HG03025 (cell line): ENCODE data around the gene CDKN2B.
A peak's percentile ranks its signal among the peaks of the same experiment; 100 is the strongest.

ENCODE experiments used
- ATAC-seq: cut with Tn5 transposase; IDR thresholded peaks from one replicate; pipeline ENCODE4 v1.9.1; 2021; ENCODE audit warnings: mild to moderate bottlenecking, moderate library complexity; ENCODE audit not compliant: unreplicated experiment, low FRiP score

CDKN2B gene

DNA sequence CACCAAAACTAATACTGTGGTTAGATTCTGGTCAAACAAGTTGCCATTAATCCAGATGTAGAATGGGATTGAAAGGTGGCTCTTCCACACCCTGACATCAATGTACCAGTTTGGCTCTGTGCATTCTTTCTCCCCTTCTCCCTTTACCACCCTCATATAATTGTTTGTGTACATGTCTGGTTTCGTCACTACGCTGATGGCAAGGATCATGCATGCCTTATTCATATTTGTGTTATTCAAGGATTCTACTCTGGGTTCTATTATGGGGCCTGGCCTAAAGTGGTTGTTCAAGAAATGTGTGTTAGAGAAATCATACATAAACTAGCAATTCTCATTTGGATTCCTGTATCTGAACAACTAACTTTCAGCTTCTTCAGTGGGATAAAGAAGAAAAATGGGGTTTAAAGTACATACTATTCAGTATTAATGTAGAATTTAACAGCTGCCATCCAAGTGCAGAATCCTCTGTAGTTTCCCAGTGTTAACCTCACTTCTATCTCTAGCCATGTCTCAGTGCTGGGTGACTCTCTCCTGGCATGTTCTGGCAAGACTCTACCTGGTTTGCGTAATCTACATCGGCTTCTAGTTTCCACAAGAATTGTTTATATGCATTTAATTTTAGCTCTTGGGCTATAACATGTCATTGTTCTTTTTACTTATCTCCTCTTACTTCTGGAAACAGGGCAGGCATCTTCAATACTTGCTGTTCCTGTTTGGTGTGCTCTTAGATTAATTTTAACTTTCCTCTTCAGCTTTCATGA, 27.9 kb upstream of the CDKN2B start:
- no peak for ATAC-seq

DNA sequence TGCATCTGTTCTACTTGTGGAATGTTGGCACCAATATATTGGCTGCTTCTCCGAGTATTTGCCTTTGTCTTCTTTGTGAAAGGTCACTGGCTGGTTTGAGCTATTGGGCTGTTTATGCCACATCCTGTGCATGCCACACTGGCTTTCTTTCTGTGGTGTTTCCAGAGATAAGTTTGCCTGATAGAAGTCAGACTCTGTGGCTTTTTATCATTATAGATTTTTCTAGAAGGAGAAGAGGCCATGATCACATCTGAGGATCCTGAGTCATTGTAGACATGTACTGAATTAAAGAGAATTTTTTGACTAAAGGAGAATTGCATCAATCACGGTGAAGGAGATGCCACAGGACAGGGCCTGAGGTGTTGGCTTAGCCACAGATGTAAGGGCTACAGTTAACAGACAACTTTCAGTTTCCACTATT, 26.5 kb upstream of the CDKN2B start:
- ATAC-seq: no peak

DNA sequence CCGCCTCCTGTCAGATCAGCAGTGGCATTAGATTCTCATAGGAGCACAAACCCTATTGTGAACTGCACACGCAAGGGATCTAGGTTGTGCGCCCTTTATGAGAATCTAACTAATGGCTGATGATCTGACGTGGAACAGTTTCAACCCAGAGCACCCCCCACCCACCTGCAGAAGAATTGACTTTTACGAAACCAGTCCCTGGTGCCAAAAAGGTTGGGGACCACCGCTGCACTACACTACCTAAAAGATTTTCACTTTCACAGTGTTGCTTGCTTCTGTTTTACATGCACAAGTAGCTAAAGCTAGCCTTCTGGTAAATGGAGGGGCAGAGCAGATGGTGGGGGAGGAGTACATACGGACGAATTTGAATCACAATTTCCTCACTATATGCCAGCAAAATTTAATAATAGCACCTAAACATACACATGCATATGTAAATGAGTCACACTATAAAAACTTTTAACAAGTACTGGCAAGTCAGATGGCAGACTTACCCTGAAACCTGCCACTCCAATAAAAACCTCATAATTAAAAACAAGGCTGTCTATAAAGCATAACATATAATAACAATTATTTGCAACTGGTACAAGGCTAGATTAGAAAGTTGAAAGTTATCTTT, 24.0 kb upstream of the CDKN2B start:
- no peak for ATAC-seq

DNA sequence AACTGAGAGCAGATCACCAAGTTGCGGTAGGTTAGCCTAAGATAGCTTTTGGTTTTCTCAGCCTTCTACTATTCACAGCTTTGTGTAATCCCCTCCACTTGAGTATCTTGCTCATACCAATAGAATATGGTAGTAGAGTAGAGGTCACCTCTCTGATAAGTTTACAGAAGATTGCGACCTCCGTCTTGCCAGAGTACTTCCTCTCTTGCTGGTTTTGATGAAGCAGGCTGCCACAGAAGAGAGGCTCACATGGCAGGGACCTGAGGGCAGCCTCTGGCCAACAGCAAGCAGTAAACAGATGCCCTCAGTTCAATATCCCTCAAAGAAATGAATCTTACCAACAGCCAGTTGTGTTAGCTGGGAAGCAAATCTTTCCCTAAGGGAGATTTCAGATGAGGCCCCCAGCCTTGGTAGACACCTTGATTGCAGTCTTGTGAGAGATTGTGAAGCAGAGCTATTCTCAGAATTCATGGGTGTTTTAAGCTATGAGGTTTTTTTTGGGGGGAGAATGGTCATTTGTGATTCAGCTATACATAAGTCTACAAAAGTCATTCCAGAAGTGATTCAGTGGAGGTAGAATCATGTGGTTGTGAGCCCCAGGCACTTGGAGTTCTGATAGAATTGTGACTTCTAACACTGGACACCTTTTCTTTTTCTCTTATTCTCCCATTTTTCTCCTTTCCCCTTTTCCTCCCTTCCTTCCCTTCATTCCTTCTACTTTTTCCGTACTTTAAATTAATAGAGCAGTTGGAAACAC, 22.7 kb upstream of the CDKN2B start:
- no peak for ATAC-seq

DNA sequence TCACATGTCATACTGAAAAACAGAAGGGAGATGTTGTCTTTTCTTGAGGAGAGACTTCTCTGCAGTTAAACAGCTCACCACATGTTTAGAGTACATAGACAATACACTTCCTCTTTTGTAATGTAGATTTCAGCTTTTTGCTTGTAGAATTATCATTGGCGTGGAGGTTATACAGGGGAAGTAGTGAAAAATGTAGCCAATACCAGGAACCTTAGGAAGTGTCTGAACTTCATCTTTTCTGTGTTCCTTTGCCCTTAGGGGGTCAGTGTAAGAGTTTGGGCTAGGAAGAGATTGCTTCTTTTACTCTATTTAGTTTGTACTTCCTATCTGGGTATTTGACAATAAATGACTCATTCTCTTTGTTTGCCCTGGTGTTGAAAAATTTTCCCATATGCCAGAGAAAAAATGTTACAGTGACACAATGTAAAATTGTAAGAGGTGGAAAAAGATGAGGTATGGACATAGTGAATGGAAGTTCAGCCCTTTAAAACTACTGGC, 21.0 kb upstream of the CDKN2B start:
- ATAC-seq: peak; percentile 93

DNA sequence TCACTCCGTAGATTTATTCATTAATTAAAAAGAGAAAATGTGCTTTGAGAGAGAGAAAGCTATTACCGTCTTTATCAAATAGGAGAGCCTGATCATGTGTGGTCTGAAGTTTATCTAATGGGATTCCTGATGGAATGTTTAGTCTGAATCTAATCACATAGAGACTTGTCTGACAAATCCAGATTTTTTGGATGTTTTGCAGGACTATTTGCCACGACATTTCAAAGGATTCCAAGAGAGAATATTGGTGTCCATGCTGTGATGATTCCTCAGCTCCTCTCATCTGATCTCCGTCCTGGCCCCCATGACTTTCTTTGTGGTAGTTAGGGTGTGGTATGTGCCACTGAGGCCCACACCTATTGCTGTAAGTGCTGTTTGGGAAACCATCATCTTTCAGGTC, 20.1 kb upstream of the CDKN2B start:
- ATAC-seq: no peak

DNA sequence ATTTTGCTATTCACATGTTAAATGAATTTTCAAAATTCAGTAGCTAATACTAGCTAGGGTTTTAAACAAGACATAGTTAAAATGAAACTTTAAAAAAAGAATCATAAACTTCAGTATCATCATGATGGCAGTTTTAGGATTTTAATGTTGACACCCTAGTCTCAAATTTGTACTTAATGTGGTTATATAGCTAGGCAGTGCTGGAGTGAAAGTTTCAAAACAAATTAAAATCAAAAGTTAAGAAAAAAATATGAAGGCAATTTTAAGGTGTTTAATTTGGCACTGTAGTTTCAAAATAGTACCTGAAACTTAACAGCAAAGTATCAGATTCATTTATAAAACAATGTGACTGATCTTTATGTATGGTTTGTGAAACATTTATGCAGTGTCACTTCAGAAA, 19.3 kb upstream of the CDKN2B start:
- no peak for ATAC-seq

DNA sequence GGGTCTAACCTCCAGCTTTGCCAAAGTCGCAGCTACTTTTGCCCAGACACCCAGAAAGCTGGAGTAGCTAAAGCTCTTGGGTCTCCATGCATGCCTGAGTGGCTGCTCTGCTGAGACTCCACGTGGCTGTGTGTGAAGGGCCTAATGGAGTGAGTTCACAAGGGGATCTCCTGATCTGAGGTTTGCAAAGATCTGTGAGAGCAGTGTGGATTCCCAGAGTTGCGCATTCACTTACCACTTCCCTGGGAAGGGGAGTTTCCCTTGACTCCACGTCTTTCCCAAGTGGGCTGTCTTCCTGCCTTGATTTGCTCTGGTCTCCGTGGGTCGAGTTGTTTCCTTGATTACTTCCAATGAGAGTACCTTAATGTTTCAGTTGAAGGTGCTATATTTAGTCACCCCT, 17.6 kb upstream of the CDKN2B start:
- no peak for ATAC-seq

DNA sequence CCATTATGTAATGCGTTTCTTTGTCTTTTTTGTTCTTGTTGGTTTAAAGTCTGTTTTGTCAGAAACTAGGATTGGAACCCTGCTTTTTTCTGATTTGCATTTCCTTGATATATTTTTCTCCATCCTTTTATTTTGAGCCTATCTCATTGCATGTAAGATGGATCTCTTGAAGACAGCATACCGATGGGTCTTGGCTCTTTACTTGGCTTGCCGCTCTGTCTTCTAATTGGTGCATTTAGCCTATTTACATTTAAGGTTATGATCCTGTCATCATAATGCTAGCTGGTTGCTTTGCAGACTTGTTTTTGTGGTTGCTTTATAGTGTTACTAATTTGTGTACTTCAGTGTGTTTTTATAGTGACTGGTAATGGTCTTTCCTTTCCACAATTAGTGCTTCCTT, 13.3 kb upstream of the CDKN2B start:
- no peak for ATAC-seq

DNA sequence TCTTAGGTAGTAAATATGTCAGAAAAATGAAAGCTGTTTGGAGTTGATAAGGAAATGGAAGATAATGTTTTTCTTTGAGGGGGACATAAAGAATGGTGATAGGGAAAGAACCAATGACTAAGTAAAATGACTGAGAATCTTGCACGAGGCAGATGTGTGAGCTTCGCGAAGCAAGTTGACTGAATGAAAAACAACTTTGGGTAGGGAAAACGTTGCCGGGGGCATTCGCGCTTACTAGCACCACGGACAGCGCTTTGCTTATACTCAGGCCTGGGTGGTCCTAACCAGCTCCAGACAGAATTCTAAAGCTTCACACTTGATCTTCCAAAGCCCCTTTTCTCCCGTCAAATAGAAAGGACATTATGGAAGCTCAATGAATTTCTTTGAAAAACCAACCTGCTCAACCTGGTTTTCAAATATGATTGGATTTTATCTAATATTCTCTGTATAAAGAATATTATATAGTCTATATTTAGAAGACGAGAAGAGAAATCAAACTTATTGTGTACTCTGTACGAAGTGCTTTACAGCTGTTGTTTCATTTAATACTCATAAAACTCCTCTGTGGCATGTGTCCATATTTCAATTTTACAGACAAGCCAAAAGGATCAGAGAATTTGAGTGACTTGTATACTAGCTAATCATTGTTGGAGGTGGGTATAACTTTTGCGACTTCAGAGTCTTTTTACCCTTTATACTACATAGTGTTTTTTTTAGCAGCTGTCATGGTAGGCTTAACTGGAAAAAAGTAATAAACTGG, 1.9 kb upstream of the CDKN2B start:
- ATAC-seq: no peak

DNA sequence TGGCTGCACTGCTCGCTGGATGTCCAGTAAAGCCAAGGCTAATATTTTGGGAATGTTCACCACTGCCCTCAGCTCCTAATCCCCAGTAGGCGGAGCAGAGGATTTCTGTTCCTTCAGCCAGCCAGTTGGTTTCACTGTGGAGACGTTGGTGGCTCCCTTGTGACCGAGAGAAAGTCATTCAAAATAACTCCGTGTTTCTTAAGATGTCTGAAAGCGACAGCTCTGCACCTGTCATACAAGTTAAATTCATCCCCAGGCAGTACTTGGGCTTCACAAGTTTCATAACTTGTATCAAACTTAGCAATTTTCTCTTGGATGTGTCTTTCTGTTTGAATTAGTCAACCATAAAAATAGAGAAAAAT, 382 bp upstream of the CDKN2B start:
- peak; percentile 59 for ATAC-seq

DNA sequence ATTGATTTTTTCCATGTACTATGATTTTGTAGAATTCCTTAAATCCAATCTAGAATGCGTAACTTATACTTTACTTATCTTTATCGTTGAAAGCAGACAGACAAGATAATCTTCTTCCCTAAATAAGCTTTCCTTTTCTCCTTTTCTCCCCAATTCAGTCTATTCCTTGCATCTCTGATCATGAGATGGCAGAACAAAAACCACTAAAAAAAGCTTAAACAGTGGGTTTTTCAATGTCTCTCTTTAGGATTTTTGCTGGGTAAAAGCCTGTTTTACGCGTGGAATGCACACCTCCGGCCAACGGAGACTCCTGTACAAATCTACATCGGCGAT, 755 bp downstream of the CDKN2B start:
- no peak for ATAC-seq

DNA sequence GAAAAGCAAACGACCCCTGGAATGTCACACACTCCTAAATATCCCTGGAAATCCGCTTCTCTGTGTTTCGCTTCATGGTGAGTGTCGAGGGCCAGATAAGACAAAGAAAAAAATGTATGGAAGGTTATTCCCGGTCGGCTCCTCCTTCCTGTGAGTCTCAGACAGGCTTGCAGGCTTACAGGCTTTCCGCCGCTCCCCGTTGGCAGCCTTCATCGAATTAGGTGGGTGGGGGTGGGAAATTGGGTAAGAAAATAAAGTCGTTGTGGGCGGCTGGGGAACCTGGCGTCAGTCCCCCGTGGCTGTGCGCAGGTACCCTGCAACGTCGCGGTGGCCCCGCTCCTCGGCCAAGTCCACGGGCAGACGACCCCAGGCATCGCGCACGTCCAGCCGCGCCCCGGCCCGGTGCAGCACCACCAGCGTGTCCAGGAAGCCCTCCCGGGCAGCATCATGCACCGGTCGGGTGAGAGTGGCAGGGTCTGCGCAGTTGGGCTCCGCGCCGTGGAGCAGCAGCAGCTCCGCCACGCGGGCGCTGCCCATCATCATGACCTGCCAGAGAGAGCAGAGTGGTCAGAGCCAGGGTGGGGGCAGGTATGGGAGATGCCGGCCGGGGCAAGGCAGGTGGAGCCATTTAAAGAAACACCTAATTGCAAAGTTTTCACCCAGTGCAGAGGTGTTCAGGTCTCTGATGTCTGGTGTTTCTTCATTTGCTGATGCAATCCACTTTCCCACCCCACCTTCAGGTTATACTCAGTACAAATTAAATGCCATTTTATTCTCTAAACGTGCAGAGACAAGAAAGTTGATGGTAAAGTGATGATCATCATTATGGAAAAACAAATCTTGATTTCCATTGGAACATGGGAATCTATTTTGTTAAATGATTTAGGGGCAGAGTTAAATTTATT, 3.2 kb downstream of the CDKN2B start:
- no peak for ATAC-seq

DNA sequence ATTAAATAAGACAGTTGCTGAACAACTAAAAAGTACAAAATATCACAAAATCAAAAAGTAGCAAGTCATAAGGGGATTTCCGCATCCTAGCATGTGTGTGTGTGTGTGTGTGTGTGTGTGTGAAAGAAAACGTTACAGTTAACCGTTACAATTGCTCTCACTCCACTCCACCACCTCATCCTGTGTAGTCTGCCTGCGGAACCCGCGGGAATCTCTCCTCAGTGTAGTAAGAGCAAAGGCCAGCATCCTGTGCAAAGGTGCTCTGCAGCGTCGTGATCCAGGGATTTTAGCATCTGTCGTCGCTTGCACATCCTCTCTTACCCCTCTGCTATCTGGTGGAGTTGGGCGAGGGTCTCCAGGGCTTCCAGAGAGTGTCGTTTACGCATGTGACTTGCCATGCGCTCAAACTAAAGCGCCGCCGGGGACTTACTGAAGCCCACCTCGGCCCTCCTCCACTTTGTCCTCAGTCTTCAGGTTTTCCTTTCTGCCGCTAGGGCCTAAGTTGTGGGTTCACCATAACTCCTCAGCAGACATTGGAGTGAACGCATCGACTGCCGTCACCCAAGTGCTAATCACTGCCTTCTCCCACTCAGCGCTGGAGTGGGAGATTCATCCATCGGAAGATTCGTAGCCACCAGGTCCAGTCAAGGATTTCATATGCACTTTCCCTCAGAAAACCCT, 3.9 kb downstream of the CDKN2B start:
- no peak for ATAC-seq

DNA sequence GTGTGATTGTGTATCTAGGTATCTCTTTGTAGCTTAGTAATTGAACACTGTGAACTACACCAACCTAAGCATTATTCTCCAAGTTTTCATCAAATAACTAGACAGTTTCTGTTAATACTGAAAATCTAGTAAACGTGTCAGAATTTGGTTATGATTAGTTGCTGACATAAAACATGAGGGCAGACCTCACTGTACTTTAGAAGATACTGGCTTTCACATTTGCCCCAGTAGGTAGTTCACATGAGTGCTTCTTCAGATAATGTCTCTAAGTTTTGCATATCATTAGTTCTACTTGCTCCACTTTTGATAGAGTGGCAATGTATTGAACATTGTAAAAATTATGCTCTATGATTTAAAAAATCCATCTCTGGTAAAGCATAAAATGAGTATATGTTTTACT, 7.1 kb downstream of the CDKN2B start:
- no peak for ATAC-seq

DNA sequence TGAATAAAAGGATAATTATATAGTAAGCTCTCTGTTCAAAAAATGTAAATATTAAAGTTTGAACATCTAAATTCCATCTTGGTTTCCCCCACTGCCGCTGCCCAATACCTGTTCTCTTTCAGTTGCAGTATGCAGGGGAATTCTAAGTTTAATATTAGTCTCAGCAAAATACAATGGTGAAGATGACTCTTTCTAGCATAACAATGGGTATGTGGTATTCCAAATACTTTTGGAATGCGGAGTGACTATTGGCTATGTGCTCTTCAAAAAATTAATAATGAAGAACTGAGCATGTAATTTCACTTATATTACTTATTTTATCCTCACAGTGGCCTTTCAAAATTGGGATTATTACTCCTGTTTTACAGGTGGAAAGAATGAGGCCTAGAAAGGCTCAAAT, 11.1 kb downstream of the CDKN2B start:
- no peak for ATAC-seq

DNA sequence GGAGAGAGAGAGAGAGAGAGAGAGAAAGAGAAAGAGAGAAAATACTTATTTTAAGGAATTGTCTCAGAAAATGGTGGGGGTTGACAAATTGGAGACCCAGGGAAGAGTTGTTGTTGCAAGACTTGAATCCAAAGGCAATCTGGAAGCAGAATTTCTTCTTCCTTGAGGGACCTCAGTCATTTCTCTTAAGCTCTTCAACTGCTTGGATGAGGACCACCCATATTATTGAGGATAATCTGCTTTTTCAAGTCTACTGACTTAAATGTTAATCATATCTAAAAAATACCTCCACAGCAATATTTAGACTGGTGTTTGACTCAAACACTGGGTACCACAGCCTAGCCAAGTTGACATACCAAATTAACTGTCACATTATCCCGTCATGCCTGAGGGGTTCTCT, 11.6 kb downstream of the CDKN2B start:
- no peak for ATAC-seq

DNA sequence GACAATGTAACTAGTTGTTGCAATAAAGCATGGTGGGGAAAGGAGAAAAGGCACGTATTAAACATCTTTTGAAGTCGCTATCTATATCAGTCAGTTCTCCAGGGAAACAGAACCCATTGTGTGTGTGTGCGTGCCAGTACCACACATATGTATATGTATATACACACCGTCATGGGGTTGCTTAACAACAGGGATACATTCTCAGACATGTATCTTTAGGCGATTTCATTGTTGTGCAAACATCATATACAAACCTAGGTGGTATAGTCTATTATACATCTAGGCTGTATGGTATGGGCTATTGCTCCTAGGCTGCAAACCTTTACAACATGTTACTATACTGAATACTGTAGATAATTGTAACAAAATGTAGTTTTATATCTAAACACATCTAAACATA, 12.2 kb downstream of the CDKN2B start:
- ATAC-seq: no peak

DNA sequence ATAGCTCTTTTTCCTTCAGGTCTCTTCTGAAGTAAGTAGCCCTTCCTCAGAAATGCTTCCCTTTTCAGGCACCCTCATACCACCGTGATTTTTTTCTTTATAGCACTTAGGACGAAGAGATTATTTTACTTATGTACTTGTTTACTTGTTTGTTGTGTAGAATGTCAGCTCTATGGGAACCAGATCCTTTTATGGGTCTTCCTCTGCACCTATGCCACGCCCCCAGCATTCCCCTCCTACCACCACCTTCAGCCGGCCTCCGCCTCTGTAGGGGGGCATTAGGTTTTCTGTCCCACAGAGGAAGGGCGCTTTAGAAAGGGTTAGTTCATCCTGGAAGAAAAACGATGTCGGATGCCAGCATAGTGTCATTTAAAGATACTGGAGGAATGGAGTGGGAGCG, 12.7 kb downstream of the CDKN2B start:
- no peak for ATAC-seq
